A549 (cell line): ENCODE data around the gene KCNQ1. TPM values are rescaled to one million over a fixed set of nuclear protein-coding genes. Genes with fewer than 3 reads are reported as not detected.

Source experiments
- ATAC-seq, 2 experiments: fragments of 200-7000 bp in 1 of 2; fragments of >200 bp in 1 of 2; cut with Nextera tagmentation in 1 of 2; cut with Tn5 transposase in 1 of 2; 3 replicates each; pipeline versions ENCODE4 v1.8.0 to v1.9.1; 2018 to 2020; ENCODE audit warnings: mild to moderate bottlenecking in 1 of 2, moderate library complexity in 1 of 2
- CTCF ChIA-PET: fragments of 300-600 bp; sonication (Branson Sonifier 250); formaldehyde crosslinking; extraction: SDS; loops from one replicate; lab custom pipeline; 2021; ENCODE audit warnings: antibody characterized with exemption, inconsistent platforms; lab: Yijun Ruan, JAX
- POLR2A ChIA-PET: fragments of 350-600 bp; formaldehyde crosslinking; extraction: SDS; loops from one replicate; lab custom pipeline; 2021; ENCODE audit warnings: antibody characterized with exemption, inconsistent platforms; lab: Yijun Ruan, JAX
- DNase-seq, 2 experiments: peaks; one replicate each; pipeline versions ENCODE4 v3.0.0 to v3.0.0-alpha.2; 2011 to 2016; ENCODE audit warnings: low read depth in 1 of 2, low spot score in 1 of 2
- FAIRE-seq: peaks from 2 replicates; lab custom pipeline; 2011; peaks lifted over from hg19 to GRCh38; lab: Jason Lieb, UNC
- H3K27ac ChIP-seq, 2 experiments: fragments of >200 bp; sonication (Bioruptor Twin); formaldehyde crosslinking; 3 replicates each; pipeline ENCODE4 v1.5.1; 2016 to 2017
- H3K4me1 ChIP-seq: fragments of >200 bp; sonication (Bioruptor Twin); formaldehyde crosslinking; 3 replicates; pipeline ENCODE4 v1.6.1; 2016
- H3K4me2 ChIP-seq: fragments of >200 bp; sonication (Bioruptor Twin); formaldehyde crosslinking; 3 replicates; pipeline ENCODE4 v1.6.1; 2016
- H3K4me3 ChIP-seq: fragments of >200 bp; sonication (Bioruptor Twin); formaldehyde crosslinking; 3 replicates; pipeline ENCODE4 v1.5.1; 2016
- H3K9me3 ChIP-seq: fragments of >200 bp; sonication (Bioruptor Twin); formaldehyde crosslinking; 3 replicates; pipeline ENCODE4 v1.6.1; 2016
- BHLHE40 ChIP-seq: IDR thresholded peaks from 2 replicates; pipeline ENCODE4 v1.6.1; 2012; ENCODE audit warnings: low read depth, low read length, inconsistent platforms
- CTCF ChIP-seq: fragments of >200 bp; sonication (Bioruptor Twin); formaldehyde crosslinking; IDR thresholded peaks from 3 replicates; pipeline ENCODE4 v1.5.1; 2016
- ELK1 ChIP-seq: fragments of 150-350 bp; IDR thresholded peaks from 2 replicates; pipeline ENCODE4 v1.6.1; 2014; ENCODE audit warnings: low read depth, mild to moderate bottlenecking, low read length
- FOSB ChIP-seq: fragments of 250-450 bp; sonication (Bioruptor Pico); IDR thresholded peaks from 2 replicates; pipeline ENCODE4 v1.5.0; 2020; ENCODE audit warnings: mild to moderate bottlenecking, moderate library complexity
- FOXS1 ChIP-seq: fragments of 250-450 bp; sonication (Bioruptor Pico); IDR thresholded peaks from 2 replicates; pipeline ENCODE4 v1.5.0; 2020; ENCODE audit warnings: mild to moderate bottlenecking, moderate library complexity
- HMGXB4 ChIP-seq: fragments of 250-450 bp; sonication (Bioruptor Pico); IDR thresholded peaks from 2 replicates; pipeline ENCODE4 v1.5.0; 2021; ENCODE audit warnings: mild to moderate bottlenecking, moderate library complexity, borderline replicate concordance
- HOXA7 ChIP-seq: fragments of 250-450 bp; sonication (Bioruptor Pico); IDR thresholded peaks from 2 replicates; pipeline ENCODE4 v1.5.0; 2020; ENCODE audit warnings: mild to moderate bottlenecking, moderate library complexity
- HOXB5 ChIP-seq: fragments of 250-450 bp; sonication (Bioruptor Pico); IDR thresholded peaks from 2 replicates; pipeline ENCODE4 v1.5.0; 2020; ENCODE audit warnings: mild to moderate bottlenecking, moderate library complexity
- KDM1A ChIP-seq: fragments of 200-600 bp; sonication (generic); IDR thresholded peaks from 2 replicates; pipeline ENCODE4 v1.6.1; 2016; ENCODE audit warnings: low read depth, mild to moderate bottlenecking
- KDM5A ChIP-seq: fragments of 200-600 bp; sonication (generic); IDR thresholded peaks from 2 replicates; pipeline ENCODE4 v1.6.1; 2016; ENCODE audit warnings: antibody characterized with exemption, mild to moderate bottlenecking
- PBX3 ChIP-seq: IDR thresholded peaks from 2 replicates; pipeline ENCODE4 v1.6.1; 2012
- RCOR1 ChIP-seq: fragments of 150-350 bp; IDR thresholded peaks from 2 replicates; pipeline ENCODE4 v1.6.1; 2014; ENCODE audit warnings: antibody characterized with exemption, low read length, low read depth
- REST ChIP-seq: fragments of 200-600 bp; sonication (generic); IDR thresholded peaks from 2 replicates; pipeline ENCODE4 v1.6.1; 2016; ENCODE audit warnings: antibody characterized with exemption, mild to moderate bottlenecking, moderate library complexity
- RNF2 ChIP-seq: fragments of 200-600 bp; sonication (generic); IDR thresholded peaks from 2 replicates; pipeline ENCODE4 v1.6.1; 2016; ENCODE audit warnings: low read depth, mild to moderate bottlenecking, antibody characterized with exemption, moderate library complexity, borderline replicate concordance
- TP53 ChIP-seq: fragments of 250-450 bp; sonication (Bioruptor Pico); IDR thresholded peaks from 2 replicates; pipeline ENCODE4 v1.5.0; 2021; ENCODE audit warnings: mild to moderate bottlenecking, moderate library complexity
- USF2 ChIP-seq: fragments of 450-650 bp; IDR thresholded peaks from 2 replicates; pipeline ENCODE4 v1.6.1; 2014; ENCODE audit warnings: antibody characterized with exemption
- ZC3H11A ChIP-seq: fragments of 450-650 bp; IDR thresholded peaks from 2 replicates; pipeline ENCODE4 v1.6.1; 2014; ENCODE audit warnings: antibody characterized with exemption, mild to moderate bottlenecking
- ZNF302 ChIP-seq: fragments of 250-450 bp; sonication (Bioruptor Pico); IDR thresholded peaks from 2 replicates; pipeline ENCODE4 v1.9.0; 2021; ENCODE audit warnings: inconsistent platforms, mild to moderate bottlenecking, moderate library complexity
- WGBS: methylation state at CpG from one replicate; pipeline ENCODE4 v1.1.6; 2017; ENCODE audit errors: missing lambda C conversion rate; 5-methylcytosine and 5-hydroxymethylcytosine counted together
- polyA plus RNA-seq, 4 experiments: library from polyadenylated mRNA; depleted of rRNA in 3 of 4; stranded (reverse); fragments of >200 nt; fragmentation: RNase III in 1 of 4; extraction: RNeasy Plus Mini Kit Qiagen cat#74134 plus additional on column Dnase treatment in 1 of 4; gene quantifications; 2 replicates in 3 of 4; 3 replicates in 1 of 4; pipeline ENCODE4 v1.2.3, GENCODE V29; 2011 to 2017

KCNQ1 gene
- polyA plus RNA-seq, 2 of the 4 experiments (the other 2 are of a cell fraction) = 0.14 to 0.17 TPM

GRCh38 chr11:2830886-2831285 lies 386.1 kb downstream of the KCNQ1 start:
- H3K4me3 ChIP-seq = no peak overlapping the region
- FAIRE-seq = no peak
- no peak for ATAC-seq
- POLR2A ChIA-PET = no interaction called here
- H3K27ac ChIP-seq = no peak overlapping the region
- no peak for DNase-seq
- CTCF ChIA-PET = no interaction called here
- TF ChIP-seq TP53 (CRISPR knock-in tag) = no peak
- TF ChIP-seq RCOR1 = no peak
- no peak for TF ChIP-seq REST
- no peak for TF ChIP-seq USF2
- TF ChIP-seq FOSB (CRISPR knock-in tag) = no peak
- TF ChIP-seq RNF2 = no peak
- no peak for TF ChIP-seq ZC3H11A
- TF ChIP-seq ELK1 = no peak
- TF ChIP-seq CTCF = no peak
- no peak for TF ChIP-seq PBX3
- TF ChIP-seq ZNF302 (CRISPR knock-in tag) = no peak
- TF ChIP-seq HOXA7 = no peak
- no peak for TF ChIP-seq HOXB5 (CRISPR knock-in tag)
- no peak for TF ChIP-seq KDM5A
- no peak for TF ChIP-seq HMGXB4 (CRISPR knock-in tag)
- no peak for TF ChIP-seq FOXS1 (CRISPR knock-in tag)
- TF ChIP-seq KDM1A = no peak
- no peak for TF ChIP-seq BHLHE40
- no peak overlapping the region for H3K4me2 ChIP-seq
- WGBS = 68% methylated on average over 5 of the region's 8 CpGs
- peaks cover 16% of the 10 kb centered on the region for H3K9me3 ChIP-seq
- H3K4me1 ChIP-seq = peaks cover 5% of the 10 kb centered on the region; the same call in 1 of the 3 replicates
